HG03520 (cell line): ENCODE data around the gene NIPAL4.

ENCODE experiments used
- ATAC-seq: cut with Tn5 transposase; IDR thresholded peaks from one replicate; pipeline ENCODE4 v1.9.1; 2021; ENCODE audit warnings: mild to moderate bottlenecking, moderate library complexity; ENCODE audit not compliant: unreplicated experiment

Gene NIPAL4

GRCh38 chr5:157514974-157515373 is 55.0 kb downstream of the NIPAL4 start:
- no peak for ATAC-seq

DNA sequence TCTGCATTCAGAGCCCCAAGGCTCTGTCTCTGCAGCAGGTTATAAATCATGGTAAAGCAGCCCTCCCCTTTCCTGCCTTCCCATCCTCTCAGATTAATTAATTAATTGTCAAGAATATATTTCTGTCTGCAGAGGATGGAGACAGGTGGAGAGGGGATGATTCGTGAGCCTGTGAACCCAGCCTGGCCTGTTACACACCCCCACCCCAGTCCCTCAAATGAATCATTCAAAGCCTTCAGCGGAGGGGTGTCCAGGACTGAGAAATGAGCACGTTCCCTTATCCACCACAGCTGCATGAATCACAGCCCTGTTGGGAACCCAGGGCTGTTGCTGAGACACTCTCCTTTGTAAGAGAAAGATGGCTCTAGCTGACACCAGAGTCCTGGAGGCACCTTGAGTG is 56.0 kb downstream of the NIPAL4 start:
- no peak for ATAC-seq

DNA sequence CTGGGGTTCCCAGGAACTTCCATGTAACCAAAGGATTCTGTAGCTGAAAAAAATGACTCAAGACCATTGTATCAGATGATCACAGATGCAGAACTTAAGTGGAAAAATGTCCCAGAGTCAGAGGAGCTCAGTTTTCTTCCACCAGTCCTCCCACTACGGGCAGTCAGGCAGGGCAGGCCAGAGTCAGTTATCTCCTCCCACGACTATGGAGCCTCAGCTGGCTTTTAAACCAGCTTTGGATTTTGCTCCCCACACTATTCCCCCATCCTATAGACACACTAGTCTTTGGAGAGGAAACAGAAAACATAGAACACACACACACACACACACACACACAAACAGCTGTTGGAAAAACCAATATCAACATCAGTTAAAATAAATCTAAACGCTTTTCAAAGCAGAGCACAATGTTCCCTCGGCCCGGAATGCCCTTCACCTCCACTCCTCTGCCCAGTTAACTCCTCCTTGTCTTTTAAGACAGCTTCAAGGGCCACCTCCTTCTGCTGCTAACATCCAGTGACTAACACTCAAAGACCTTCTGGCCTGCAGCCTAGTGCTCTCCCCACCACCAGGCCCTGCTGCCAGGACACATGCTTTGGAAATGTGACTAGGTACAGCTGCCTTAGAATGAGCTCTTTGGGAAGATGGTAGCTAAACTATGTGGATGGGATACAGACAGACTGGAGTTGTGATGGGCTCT is 56.8 kb downstream of the NIPAL4 start:
- ATAC-seq = no peak

DNA sequence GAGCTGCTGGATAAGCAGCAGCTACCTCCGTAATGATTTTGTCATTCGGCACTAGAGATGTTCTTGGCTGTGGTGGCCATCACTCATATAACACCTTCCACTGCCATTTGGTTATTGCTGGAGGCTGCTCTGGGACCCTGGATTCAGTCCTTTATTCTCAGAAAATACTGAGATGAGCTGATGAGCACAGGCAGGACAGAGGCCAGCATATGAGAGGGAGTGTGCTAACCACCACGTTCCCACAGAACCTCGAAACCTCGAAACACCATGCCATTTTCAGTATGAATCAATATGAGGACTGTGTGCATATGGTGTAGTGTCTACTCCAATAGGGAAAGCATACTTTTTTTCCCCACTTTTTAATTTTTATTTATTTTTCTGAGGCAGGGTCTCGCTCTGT is 59.0 kb downstream of the NIPAL4 start:
- peak; percentile 82 for ATAC-seq

DNA sequence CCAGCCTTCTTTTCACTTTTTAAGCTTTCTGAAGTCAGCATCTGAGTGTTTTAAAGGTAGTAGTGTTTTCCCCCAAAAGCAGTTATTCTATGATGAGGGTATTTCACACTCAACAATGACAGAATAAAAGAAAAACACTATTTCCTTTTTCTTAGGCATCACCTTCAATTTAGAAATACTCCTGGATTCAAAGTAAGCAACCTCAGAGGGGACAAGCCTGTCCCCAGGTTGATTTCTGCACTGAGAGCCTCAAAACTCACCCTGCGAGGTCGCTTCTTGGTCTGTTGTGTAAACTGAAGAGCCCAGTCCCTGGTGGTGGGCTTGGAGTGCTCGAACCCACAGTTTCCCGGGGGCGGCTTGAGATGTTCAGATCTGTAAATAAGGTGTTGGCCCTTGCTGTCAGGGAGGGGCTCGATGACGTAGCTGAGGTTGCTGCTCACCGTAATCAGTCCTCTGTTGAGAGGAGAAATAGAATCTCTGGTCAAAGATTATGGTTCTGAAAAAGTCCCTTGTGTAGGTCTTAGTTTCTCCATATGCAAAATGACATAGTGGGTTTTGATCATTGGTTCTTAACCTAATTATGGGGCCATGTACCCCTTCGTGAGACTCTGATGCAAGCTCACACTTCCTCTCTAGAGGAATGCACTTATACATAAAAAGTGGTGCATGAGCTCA is 59.7 kb downstream of the NIPAL4 start:
- ATAC-seq = peak; percentile 48

GRCh38 chr5:157520911-157521703 is 61.1 kb downstream of the NIPAL4 start:
- no peak for ATAC-seq

- no peak for ATAC-seq
Measured at GRCh38 chr5:157521704-157522029, 61.7 kb downstream of the NIPAL4 start.

- no peak for ATAC-seq
Measured at GRCh38 chr5:157523976-157524375, 64.0 kb downstream of the NIPAL4 start.
